GM21526 (cell line): Measurements from ENCODE around the gene NRDC.
"Not testable (repeated sequence)": the region's sequence is repeated elsewhere in the genome, so short reads cannot be mapped to it uniquely, and the experiment has no call there.

ENCODE experiments used
- ATAC-seq: cut with Tn5 transposase; IDR thresholded peaks from one replicate; pipeline ENCODE4 v1.9.1; 2021; ENCODE audit warnings: moderate library complexity; ENCODE audit not compliant: unreplicated experiment, low FRiP score

The NRDC gene

GRCh38 chr1:51894748-51895147, 16.2 kb upstream of the NRDC start:
- ATAC-seq: not testable (repeated sequence)

GRCh38 chr1:51878308-51878615, 265 bp downstream of the NRDC start:
- ATAC-seq: no peak

- no peak for ATAC-seq
Observed at GRCh38 chr1:51877434-51878307, 856 bp downstream of the NRDC start.

- ATAC-seq: no peak
Observed at GRCh38 chr1:51875836-51876235, 2.7 kb downstream of the NRDC start.

- ATAC-seq: no peak
Observed at GRCh38 chr1:51875291-51875772, 3.2 kb downstream of the NRDC start.

GRCh38 chr1:51873270-51873669, 5.3 kb downstream of the NRDC start:
- ATAC-seq: not testable (repeated sequence)

- ATAC-seq: no peak
Observed at GRCh38 chr1:51871351-51871975, 7.1 kb downstream of the NRDC start.

- ATAC-seq: no peak
Observed at GRCh38 chr1:51870603-51871350, 7.8 kb downstream of the NRDC start.

- ATAC-seq: no peak
Observed at GRCh38 chr1:51867479-51868232, 10.9 kb downstream of the NRDC start.

- ATAC-seq: no peak
Observed at GRCh38 chr1:51863384-51863783, 15.1 kb downstream of the NRDC start.

- ATAC-seq: no peak
Observed at GRCh38 chr1:51861669-51862068, 16.9 kb downstream of the NRDC start.

- no peak for ATAC-seq
Observed at GRCh38 chr1:51859735-51860134, 18.8 kb downstream of the NRDC start.

GRCh38 chr1:51859333-51859732, 19.2 kb downstream of the NRDC start:
- no peak for ATAC-seq

GRCh38 chr1:51858892-51859291, 19.6 kb downstream of the NRDC start:
- no peak for ATAC-seq

GRCh38 chr1:51856745-51857144, 21.8 kb downstream of the NRDC start:
- no peak for ATAC-seq

- ATAC-seq: no peak
Observed at GRCh38 chr1:51855624-51856023, 22.9 kb downstream of the NRDC start.

GRCh38 chr1:51853360-51853759, 25.2 kb downstream of the NRDC start:
- no peak for ATAC-seq

- ATAC-seq: no peak
Observed at GRCh38 chr1:51851882-51852396, 26.6 kb downstream of the NRDC start.

- ATAC-seq: no peak
Observed at GRCh38 chr1:51850420-51851223, 27.9 kb downstream of the NRDC start.
